ENCODE measurements around the gene PALM.

The PALM gene

DNA sequence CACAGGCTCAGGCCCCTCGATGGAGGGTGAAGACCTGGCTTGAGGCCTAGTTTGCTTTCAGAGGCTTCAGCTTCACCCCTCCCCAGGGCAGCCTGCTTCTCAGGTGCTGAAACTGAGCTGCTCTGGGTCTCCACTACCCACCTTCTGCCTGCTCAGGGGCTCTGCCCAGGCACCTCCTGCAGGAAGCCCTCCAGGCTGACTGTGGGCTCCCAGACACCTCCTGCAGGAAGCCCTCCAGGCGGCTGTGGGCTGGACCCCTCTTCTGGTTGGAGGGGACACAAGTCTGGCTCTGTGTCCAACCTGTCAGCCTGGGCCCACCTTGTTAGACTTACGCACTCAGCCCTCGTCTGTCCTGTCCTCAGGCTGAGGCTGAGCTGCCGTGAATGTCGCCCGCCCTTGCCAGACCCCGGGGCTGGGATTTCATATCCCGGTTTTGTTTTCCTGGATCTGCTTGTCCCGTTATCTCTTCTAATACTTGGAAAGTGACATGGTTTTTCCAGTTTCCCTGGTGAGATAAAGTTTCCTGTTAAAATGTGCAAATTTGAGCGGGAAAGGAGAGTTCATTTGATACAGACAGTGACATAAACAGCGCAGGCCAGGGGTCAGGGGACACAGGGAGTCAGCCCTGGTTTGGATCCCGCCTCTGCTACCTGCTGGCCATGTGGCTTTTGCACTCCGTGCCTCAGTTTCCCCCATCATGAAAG, 21.4 kb downstream of the PALM start:
- no peaks in the 10 kb centered on the region for H3K27me3 ChIP-seq (ENCODE audit: insufficient read depth, poor library complexity, severe bottlenecking)
- DNase-seq (ENCODE audit: low spot score) (no peak), ATAC-seq (ENCODE audit: low read depth) (no peak)
- no peaks in the 10 kb centered on the region for H3K36me3 ChIP-seq (ENCODE audit: low read depth)
- no peak overlapping the region for H3K27ac ChIP-seq (ENCODE audit: poor library complexity, severe bottlenecking)
- TF ChIP-seq, protein P1, sequence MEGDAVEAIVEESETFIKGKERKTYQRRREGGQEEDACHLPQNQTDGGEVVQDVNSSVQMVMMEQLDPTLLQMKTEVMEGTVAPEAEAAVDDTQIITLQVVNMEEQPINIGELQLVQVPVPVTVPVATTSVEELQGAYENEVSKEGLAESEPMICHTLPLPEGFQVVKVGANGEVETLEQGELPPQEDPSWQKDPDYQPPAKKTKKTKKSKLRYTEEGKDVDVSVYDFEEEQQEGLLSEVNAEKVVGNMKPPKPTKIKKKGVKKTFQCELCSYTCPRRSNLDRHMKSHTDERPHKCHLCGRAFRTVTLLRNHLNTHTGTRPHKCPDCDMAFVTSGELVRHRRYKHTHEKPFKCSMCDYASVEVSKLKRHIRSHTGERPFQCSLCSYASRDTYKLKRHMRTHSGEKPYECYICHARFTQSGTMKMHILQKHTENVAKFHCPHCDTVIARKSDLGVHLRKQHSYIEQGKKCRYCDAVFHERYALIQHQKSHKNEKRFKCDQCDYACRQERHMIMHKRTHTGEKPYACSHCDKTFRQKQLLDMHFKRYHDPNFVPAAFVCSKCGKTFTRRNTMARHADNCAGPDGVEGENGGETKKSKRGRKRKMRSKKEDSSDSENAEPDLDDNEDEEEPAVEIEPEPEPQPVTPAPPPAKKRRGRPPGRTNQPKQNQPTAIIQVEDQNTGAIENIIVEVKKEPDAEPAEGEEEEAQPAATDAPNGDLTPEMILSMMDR (IDR thresholded peaks at IDR 0.05; ENCODE audit: poor library complexity, severe bottlenecking), result no peak
- no peak overlapping the region for H3K4me3 ChIP-seq (ENCODE audit: severe bottlenecking)
- H3K4me1 ChIP-seq (ENCODE audit: insufficient read depth, poor library complexity, severe bottlenecking), result no peaks in the 10 kb centered on the region
- no peaks in the 10 kb centered on the region for H3K9me3 ChIP-seq (ENCODE audit: severe bottlenecking)

DNA sequence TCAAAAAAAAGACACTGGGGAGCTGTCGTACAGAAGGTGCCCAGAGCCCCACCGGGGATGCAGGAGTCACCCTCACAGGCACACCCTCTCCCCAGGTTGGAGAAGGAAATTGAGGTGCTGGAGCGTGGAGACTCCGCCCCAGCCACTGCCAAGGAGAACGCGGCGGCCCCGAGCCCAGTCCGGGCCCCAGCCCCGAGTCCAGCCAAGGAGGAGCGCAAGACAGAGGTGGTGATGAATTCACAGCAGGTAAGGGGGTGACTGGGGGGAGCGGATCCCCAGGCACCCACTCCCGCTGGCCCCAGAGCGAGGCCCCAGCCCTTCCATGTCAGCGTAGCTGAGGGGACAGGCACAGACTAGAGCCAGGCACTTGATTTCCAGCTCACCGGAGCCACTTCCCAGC, 22.3 kb downstream of the PALM start:
- H3K27me3 ChIP-seq (ENCODE audit: insufficient read depth, poor library complexity, severe bottlenecking), result no peaks in the 10 kb centered on the region
- H3K36me3 ChIP-seq (ENCODE audit: low read depth), result no peaks in the 10 kb centered on the region
- no peaks in the 10 kb centered on the region for H3K4me1 ChIP-seq (ENCODE audit: insufficient read depth, poor library complexity, severe bottlenecking)
- no peak overlapping the region for H3K27ac ChIP-seq (ENCODE audit: poor library complexity, severe bottlenecking)
- H3K4me3 ChIP-seq (ENCODE audit: severe bottlenecking), result no peak overlapping the region
- TF ChIP-seq, protein P1 (IDR thresholded peaks at IDR 0.05; ENCODE audit: poor library complexity, severe bottlenecking), result no peak
- no peak for ATAC-seq (ENCODE audit: low read depth)
- H3K9me3 ChIP-seq (ENCODE audit: severe bottlenecking), result no peaks in the 10 kb centered on the region
- no peak for DNase-seq (ENCODE audit: low spot score)

DNA sequence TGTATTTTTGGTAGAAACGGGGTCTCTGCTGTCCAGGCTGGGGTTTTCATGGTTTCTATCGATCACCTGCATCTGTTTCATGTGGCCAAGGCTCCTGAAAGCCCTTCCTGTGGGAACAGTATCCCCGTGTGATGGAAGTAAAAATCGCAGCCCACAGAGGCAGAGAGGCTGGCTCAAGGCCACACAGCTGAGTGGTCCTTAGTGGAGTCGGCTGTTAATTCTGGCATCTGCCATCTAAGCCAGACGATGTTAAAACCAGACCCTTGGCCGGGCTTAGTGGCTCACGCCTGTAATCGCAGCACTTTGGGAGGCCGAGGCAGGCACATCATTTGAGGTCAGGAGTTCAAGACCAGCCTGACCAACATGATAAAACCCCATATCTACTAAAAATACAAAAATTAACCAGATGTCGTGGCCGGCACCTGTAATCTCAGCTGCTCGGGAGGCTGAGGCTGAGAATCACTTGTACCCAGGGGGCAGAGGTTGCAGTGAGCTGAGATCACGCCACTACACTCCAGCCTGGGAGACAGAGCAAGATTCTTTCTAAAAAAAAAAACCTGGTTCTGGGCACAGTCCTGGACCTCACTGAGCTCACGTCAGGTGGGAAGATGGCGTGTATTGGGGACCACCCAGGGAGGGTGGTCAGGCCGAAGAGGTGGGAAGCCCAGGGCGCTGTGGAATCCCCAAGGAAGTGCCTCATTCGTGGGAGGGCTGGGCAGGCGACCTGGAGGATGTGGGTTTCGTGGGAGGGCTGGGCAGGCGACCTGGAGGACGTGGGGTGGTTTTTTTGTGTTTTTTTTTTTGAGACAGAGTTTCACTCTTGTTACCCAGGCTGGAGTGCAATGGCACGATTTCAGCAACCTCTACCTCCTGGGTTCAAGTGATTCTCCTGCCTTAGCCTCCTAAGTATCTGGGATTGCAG, 23.7 kb downstream of the PALM start:
- H3K27ac ChIP-seq (ENCODE audit: poor library complexity, severe bottlenecking), result no peak overlapping the region
- no peaks in the 10 kb centered on the region for H3K9me3 ChIP-seq (ENCODE audit: severe bottlenecking)
- TF ChIP-seq, protein P1 (IDR thresholded peaks at IDR 0.05; ENCODE audit: poor library complexity, severe bottlenecking), result no peak
- H3K36me3 ChIP-seq (ENCODE audit: low read depth), result no peaks in the 10 kb centered on the region
- no peak overlapping the region for H3K4me3 ChIP-seq (ENCODE audit: severe bottlenecking)
- DNase-seq (ENCODE audit: low spot score) (no peak), ATAC-seq (ENCODE audit: low read depth) (no peak)
- no peaks in the 10 kb centered on the region for H3K4me1 ChIP-seq (ENCODE audit: insufficient read depth, poor library complexity, severe bottlenecking)
- H3K27me3 ChIP-seq (ENCODE audit: insufficient read depth, poor library complexity, severe bottlenecking), result no peaks in the 10 kb centered on the region

DNA sequence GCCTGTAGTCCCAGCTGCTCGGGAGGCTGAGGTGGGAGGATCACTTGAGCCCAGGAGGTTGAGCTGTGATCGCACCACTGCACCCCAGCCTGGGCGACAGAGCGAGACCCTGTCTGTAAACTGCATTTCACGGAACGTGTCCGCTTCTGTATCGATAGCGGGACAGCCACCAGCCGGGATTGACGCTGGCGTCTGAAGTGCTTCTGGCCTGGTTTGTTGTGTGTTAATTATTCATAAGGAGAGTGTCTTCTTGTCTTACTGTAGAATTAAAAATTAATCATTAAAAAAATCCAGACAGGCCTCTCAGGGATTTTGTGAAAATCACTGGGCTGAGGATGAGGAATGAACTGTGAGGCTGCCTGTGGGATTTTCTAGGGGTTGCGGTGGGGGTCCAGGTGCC, 26.0 kb downstream of the PALM start:
- ATAC-seq (ENCODE audit: low read depth) (no peak), DNase-seq (ENCODE audit: low spot score) (no peak)
- Histone ChIP-seq H3K9me3 (ENCODE audit: severe bottlenecking) (no peaks in the 10 kb centered on the region), H3K4me1 (ENCODE audit: insufficient read depth, poor library complexity, severe bottlenecking) (no peaks in the 10 kb centered on the region), H3K27ac (ENCODE audit: poor library complexity, severe bottlenecking) (no peak overlapping the region), H3K36me3 (ENCODE audit: low read depth) (no peaks in the 10 kb centered on the region), H3K27me3 (ENCODE audit: insufficient read depth, poor library complexity, severe bottlenecking) (no peaks in the 10 kb centered on the region), H3K4me3 (ENCODE audit: severe bottlenecking) (no peak overlapping the region)
- TF ChIP-seq, protein P1 (IDR thresholded peaks at IDR 0.05; ENCODE audit: poor library complexity, severe bottlenecking), result no peak
